HepG2 (cell line): ENCODE results near the gene IQCE. TPM values are rescaled to one million over a fixed set of nuclear protein-coding genes. Genes with fewer than 3 reads are reported as not detected.

ENCODE experiments used
- ATAC-seq: fragments of 200-7000 bp; cut with Tn5 transposase; 3 replicates; pipeline ENCODE4 v1.9.1; 2020; ENCODE audit warnings: mild to moderate bottlenecking, moderate library complexity
- BruUV-seq: library from RNA; stranded (reverse); fragments of 400-500 nt; replicated peaks from 2 replicates; lab custom pipeline; 2021; lab: Mats Ljungman, UMichigan
- CTCF ChIA-PET: fragments of 300-600 bp; formaldehyde crosslinking; extraction: SDS; loops from one replicate; lab custom pipeline; 2021; ENCODE audit warnings: low total read pairs, inconsistent platforms, low intra/inter-chr PET ratio; lab: Yijun Ruan, JAX
- POLR2A ChIA-PET: fragments of 350-600 bp; sonication (Branson Sonifier 250); formaldehyde crosslinking; loops from one replicate; lab custom pipeline; 2020; ENCODE audit warnings: antibody characterized with exemption, inconsistent platforms; lab: Yijun Ruan, JAX
- DNase-seq: peaks from one replicate; pipeline ENCODE4 v3.0.0-alpha.2; 2015; ENCODE audit warnings: low spot score
- FAIRE-seq: peaks from 3 replicates; lab custom pipeline; 2011; peaks lifted over from hg19 to GRCh38; lab: Jason Lieb, UNC
- H2AFZ ChIP-seq: one replicate; pipeline ENCODE4 v1.6.1; 2011; ENCODE audit warnings: low read length, inconsistent platforms
- H3K27ac ChIP-seq: fragments of 300-600 bp; 3 replicates; pipeline ENCODE4 v1.8.0; 2011; ENCODE audit warnings: mixed run types, mild to moderate bottlenecking, mixed read lengths, low read length, inconsistent platforms; ENCODE audit not compliant: insufficient read depth; ENCODE audit errors: extremely low read length
- H3K27me3 ChIP-seq, 2 experiments: fragments of 200-600 bp in 1 of 2; 2 replicates in 1 of 2; 3 replicates in 1 of 2; pipeline versions ENCODE4 v1.6.0 to v1.8.0; 2011; ENCODE audit warnings: low read length in 2 of 2, mild to moderate bottlenecking in 2 of 2, moderate library complexity in 2 of 2, inconsistent platforms in 1 of 2; ENCODE audit not compliant: insufficient read depth in 2 of 2, control insufficient read depth in 1 of 2
- H3K36me3 ChIP-seq, 2 experiments: fragments of 200-600 bp in 1 of 2; replicated peaks in 1 of 2; 2 replicates in 1 of 2; 3 replicates in 1 of 2; pipeline versions ENCODE4 v1.5.1 to v1.8.0; 2011; ENCODE audit warnings: low read length in 2 of 2, inconsistent platforms in 1 of 2; ENCODE audit not compliant: insufficient read depth in 2 of 2, control insufficient read depth in 1 of 2
- H3K4me1 ChIP-seq: 2 replicates; pipeline ENCODE4 v1.5.1; 2012; ENCODE audit warnings: low read length, inconsistent platforms; ENCODE audit not compliant: insufficient read depth
- H3K4me2 ChIP-seq: 2 replicates; pipeline ENCODE4 v1.6.0; 2011; ENCODE audit warnings: low read depth, low read length, inconsistent platforms
- H3K4me3 ChIP-seq, 3 experiments: fragments of 200-600 bp in 1 of 3; sonication (generic), shearing (Covaris generic) in 1 of 3; replicated peaks in 1 of 3; 2 replicates each; pipeline ENCODE4 v1.5.1; 2011 to 2016; ENCODE audit warnings: low read length in 3 of 3, inconsistent platforms in 2 of 3, low read depth in 2 of 3, mild to moderate bottlenecking in 2 of 3, control low read depth in 1 of 3, mixed read lengths in 1 of 3; ENCODE audit not compliant: insufficient read depth in 1 of 3
- H3K79me2 ChIP-seq: one replicate; pipeline ENCODE4 v1.6.1; 2011; ENCODE audit warnings: low read length, inconsistent platforms; ENCODE audit not compliant: insufficient read depth
- H3K9ac ChIP-seq: 2 replicates; pipeline ENCODE4 v1.6.0; 2011; ENCODE audit warnings: mild to moderate bottlenecking, low read depth, low read length, inconsistent platforms; ENCODE audit not compliant: insufficient read depth
- H3K9me3 ChIP-seq: 2 replicates; pipeline ENCODE4 v1.5.1; 2012; ENCODE audit warnings: mild to moderate bottlenecking, low read length
- H4K20me1 ChIP-seq: 2 replicates; pipeline ENCODE4 v1.6.0; 2011; ENCODE audit warnings: inconsistent platforms, mild to moderate bottlenecking, low read length, moderate library complexity; ENCODE audit not compliant: insufficient read depth
- AGO1 ChIP-seq: fragments of 200-400 bp; formaldehyde crosslinking; IDR thresholded peaks from 2 replicates; pipeline ENCODE4 v1.6.1; 2017; ENCODE audit warnings: mild to moderate bottlenecking, low read depth, low read length, moderate library complexity; ENCODE audit not compliant: poor library complexity, severe bottlenecking
- AGO2 ChIP-seq: fragments of 200-400 bp; formaldehyde crosslinking; optimal IDR thresholded peaks from 2 replicates; pipeline ENCODE3; 2017; ENCODE audit warnings: mild to moderate bottlenecking, low read depth, low read length, moderate library complexity
- HNRNPL ChIP-seq: fragments of 200-400 bp; formaldehyde crosslinking; IDR thresholded peaks from 2 replicates; pipeline ENCODE4 v1.6.1; 2017; ENCODE audit warnings: mild to moderate bottlenecking, low read depth, low read length
- HNRNPLL ChIP-seq: fragments of 200-400 bp; formaldehyde crosslinking; IDR thresholded peaks from 2 replicates; pipeline ENCODE4 v1.6.1; 2017; ENCODE audit warnings: mild to moderate bottlenecking, low read depth, low read length; ENCODE audit not compliant: poor library complexity, severe bottlenecking
- IKZF1 ChIP-seq: fragments of 450-650 bp; IDR thresholded peaks from 2 replicates; pipeline ENCODE4 v1.7.1; 2016
- IKZF5 ChIP-seq: IDR thresholded peaks from 2 replicates; pipeline ENCODE4 v1.6.1; 2018; ENCODE audit warnings: missing genetic modification reagents, mild to moderate bottlenecking, missing compliant biosample characterization
- IRF2 ChIP-seq: IDR thresholded peaks from 2 replicates; pipeline ENCODE4 v1.6.1; 2018; ENCODE audit warnings: missing genetic modification reagents, missing compliant biosample characterization
- ZFY ChIP-seq: sonication (generic); formaldehyde crosslinking; IDR thresholded peaks from 2 replicates; pipeline ENCODE4 v1.4.0; 2020; ENCODE audit warnings: missing genetic modification reagents
- ZNF546 ChIP-seq: sonication (generic); formaldehyde crosslinking; conservative IDR thresholded peaks from 2 replicates; pipeline ENCODE4 v1.8.1; 2023; ENCODE audit warnings: mild to moderate bottlenecking, missing genetic modification reagents
- WGBS: methylation state at CpG from one replicate; pipeline ENCODE4 v1.1.6; 2017; ENCODE audit warnings: low lambda C conversion rate; 5-methylcytosine and 5-hydroxymethylcytosine counted together
- in situ Hi-C: cut with HindIII; loops from 2 replicates; pipeline ENCODE4 v1.10.0; 2017; ENCODE audit warnings: low pct_unique_long_range_greater_than_20kb; ENCODE audit not compliant: extremely low pct_ligation_motif_present
- intact Hi-C: fragments of 100-400 bp; cut with micrococcal nuclease; formaldehyde crosslinking; loops from one replicate; pipeline ENCODE4 v1.10.0; 2022; ENCODE audit not compliant: unreplicated experiment
- polyA plus RNA-seq, 8 experiments: library from polyadenylated mRNA; depleted of rRNA in 3 of 8; stranded (reverse) in 7 of 8; unstranded in 1 of 8; fragments of >200 nt; fragmentation: Illumina TruSeq in 4 of 8; extraction: Trizol in 4 of 8; gene quantifications; 2 replicates each; pipeline versions ENCODE4 v1.2.1 to v1.2.3, GENCODE V29; 2011 to 2016; ENCODE audit warnings: low read depth in 4 of 8, missing spikeins in 1 of 8, mixed read lengths in 1 of 8; ENCODE audit not compliant: insufficient read depth in 1 of 8
- total RNA-seq, 5 experiments: library from RNA; depleted of rRNA; stranded (reverse); fragments of >200 nt; fragmentation: Illumina TruSeq; extraction: Trizol; gene quantifications; 2 replicates each; pipeline ENCODE4 v1.2.3, GENCODE V29; 2016; ENCODE audit warnings: low read depth in 1 of 5

Gene IQCE
- total and polyA plus RNA-seq, 2 of the 13 experiments (the other 11 are each of a cell fraction or from before 2014, with no cell fraction given) = 1.5 to 2.5 TPM

GRCh38 chr7:2661096-2661449, 102.3 kb downstream of the IQCE start:
- ATAC-seq = no peak
- 100% methylated on average over 1 of the region's 10 CpGs for WGBS

More at GRCh38 chr7:2661096-2661449, 102.3 kb downstream of the IQCE start:
- ChIA-PET POLR2A (interaction anchor here (0.7 kb wide), 1 partner anchor 213 kb away, joined by 4 read pairs; no protein-coding TSS in a partner anchor), CTCF (no interaction called here)
- Histone ChIP-seq H4K20me1 (peaks cover 7% of the 10 kb centered on the region; the same call in 1 of the 2 replicates), H3K79me2 (no peaks in the 10 kb centered on the region), H3K9me3 (no peaks in the 10 kb centered on the region), H3K4me2 (no peak overlapping the region), H3K36me3 (peaks cover 22 to 28% of the 10 kb centered on the region in 2 experiments), H3K27me3 (no peaks in the 10 kb centered on the region), H3K4me1 (peaks cover 26% of the 10 kb centered on the region), H2AFZ (no peak overlapping the region), H3K4me3 (no peak overlapping the region), H3K27ac (no peak overlapping the region), H3K9ac (no peak overlapping the region)
- BruUV-seq = no TSS peak
- TF ChIP-seq IKZF5 (CRISPR knock-in tag) = 0 out of 2 replicates have a peak, but pooled peaks have one; percentile 14
- 0 out of 2 replicates have a peak, but pooled peaks have one; percentile 11 for TF ChIP-seq HNRNPL
- TF ChIP-seq AGO1 = peak; percentile 18
- TF ChIP-seq ZFY (CRISPR knock-in tag) = peak; percentile 21; the same call in 1 of the 2 replicates
- TF ChIP-seq IKZF1 = no peak
- no peak for TF ChIP-seq ZNF546 (CRISPR knock-in tag)
- peak; percentile 23 for TF ChIP-seq HNRNPLL
- peak; percentile 65 for TF ChIP-seq AGO2
- TF ChIP-seq IRF2 (CRISPR knock-in tag) = no peak
- intact Hi-C loops (no loop called here), in situ Hi-C loops (no loop called here)
- FAIRE-seq (no peak), DNase-seq (no peak)
